Gastrocnemius medialis (tissue), 4 donors: ENCODE data around the gene ENGASE. TPM values are rescaled to one million over a fixed set of nuclear protein-coding genes. Genes with fewer than 3 reads are reported as not detected.

Experiments
- ATAC-seq, 2 donors: fragments of 150-250 bp; one replicate each; pipeline ENCODE4 v1.9.1; 2016
- DNase-seq, 2 donors: peaks; one replicate each; pipeline ENCODE4 v3.0.0-alpha.2; 2019
- H3K27ac ChIP-seq, 4 donors: fragments of 200-600 bp; sonication (generic); 1 replicate in 1 of 4; 2 replicates in 3 of 4; pipeline ENCODE4 v1.5.1; 2016 to 2018; ENCODE audit warnings: mild to moderate bottlenecking in 2 of 4, moderate library complexity in 1 of 4
- H3K27me3 ChIP-seq, 3 donors: fragments of 200-600 bp; sonication (generic) in 2 of 3; 1 replicate in 1 of 3; 2 replicates in 2 of 3; pipeline versions ENCODE4 v1.5.1 to v1.6.0; 2016 to 2019; ENCODE audit warnings: mild to moderate bottlenecking in 1 of 3, moderate library complexity in 1 of 3
- H3K36me3 ChIP-seq, 2 donors: fragments of 200-600 bp; sonication (generic) in 1 of 2; one replicate each; pipeline ENCODE4 v1.5.1; 2017 to 2018
- H3K4me1 ChIP-seq, 2 donors: fragments of 200-600 bp; sonication (generic) in 1 of 2; one replicate each; pipeline ENCODE4 v1.5.1; 2016 to 2017; ENCODE audit warnings: mild to moderate bottlenecking in 2 of 2
- H3K4me3 ChIP-seq, 4 donors: fragments of 200-600 bp; sonication (generic) in 3 of 4; 1 replicate in 1 of 4; 2 replicates in 3 of 4; pipeline ENCODE4 v1.5.1; 2016 to 2019; ENCODE audit warnings: mild to moderate bottlenecking in 2 of 4
- H3K9me3 ChIP-seq, 3 donors: fragments of 200-600 bp; sonication (generic) in 2 of 3; 1 replicate in 1 of 3; 2 replicates in 2 of 3; pipeline ENCODE4 v1.5.1; 2016 to 2019
- POLR2A ChIP-seq, 2 donors: fragments of 450-650 bp; IDR thresholded peaks; one replicate each; pipeline ENCODE4 v1.6.1; 2017; ENCODE audit warnings: antibody characterized with exemption in 2 of 2, mild to moderate bottlenecking in 2 of 2, moderate library complexity in 2 of 2
- in situ Hi-C, 4 donors: fragments of 200-750 bp; cut with MboI; loops; one replicate each; pipeline versions ENCODE4 v1.15.0 to v1.8.0; 2017; ENCODE audit warnings: low sequenced_read_pairs in 4 of 4
- intact Hi-C: fragments of 100-400 bp; cut with DNase I; formaldehyde crosslinking; loops from one replicate; pipeline ENCODE4 v1.15.1; 2023; ENCODE audit warnings: low total_unique reads
- total RNA-seq, 4 donors: library from RNA; depleted of rRNA; stranded (reverse); fragments of >200 nt; gene quantifications; one replicate each; pipeline versions ENCODE4 v1.1.0 to v1.2.3, GENCODE V29; 2016
- TF ChIP-seq, protein P1 (sequence below), 5 experiments: fragments of 450-650 bp in 3 of 5; fragments of 200-600 bp in 2 of 5; sonication (generic) in 2 of 5; IDR thresholded peaks in 4 of 5; conservative IDR thresholded peaks in 1 of 5; 1 replicate in 4 of 5; 2 replicates in 1 of 5; pipeline ENCODE4 v1.5.1; 2016 to 2019; ENCODE audit warnings: antibody characterized with exemption in 5 of 5, mild to moderate bottlenecking in 3 of 5, moderate library complexity in 3 of 5

Gene ENGASE
- total RNA-seq, 4 donors from 2014 or later = 5.1 to 14.2 (median 9.3) TPM

DNA sequence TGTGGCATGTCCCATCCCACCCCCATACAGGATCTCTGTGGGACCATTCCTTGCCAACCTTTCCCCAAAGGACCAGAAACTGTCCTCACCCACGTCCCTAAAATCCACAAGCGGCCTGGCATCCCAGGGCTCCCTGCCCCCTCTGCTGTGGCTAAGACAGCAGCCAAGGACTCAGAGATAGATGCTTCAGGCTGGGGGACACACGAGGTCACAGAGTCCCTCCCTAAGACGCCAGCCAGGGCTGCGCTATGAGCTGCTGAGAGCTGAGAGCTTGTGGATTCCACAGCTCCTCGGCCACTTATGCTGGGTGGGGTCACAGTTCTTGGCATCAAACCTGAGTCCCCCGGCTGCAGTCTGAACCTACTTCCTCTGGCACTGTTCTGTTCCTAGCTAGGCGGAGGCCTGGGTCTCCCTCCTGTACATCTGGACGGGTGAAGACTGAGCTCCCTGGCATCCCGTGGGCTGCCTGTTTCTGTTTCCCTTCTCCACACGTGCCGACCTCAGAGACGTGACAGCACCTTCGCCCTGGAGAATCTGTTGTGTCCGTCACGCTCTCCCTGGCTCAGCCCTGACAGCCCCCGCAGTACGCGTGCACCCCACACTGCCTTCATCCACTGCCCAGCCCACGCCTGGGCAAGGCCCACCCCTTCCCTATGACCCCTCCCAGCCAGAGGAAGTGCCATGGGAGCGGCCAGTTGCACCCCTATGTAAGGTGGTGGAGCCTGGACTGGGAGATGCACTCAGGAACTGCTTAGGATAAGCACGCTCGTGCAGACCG is 61.2 kb downstream of the ENGASE start:
- ATAC-seq = no peak
- DNase-seq = no peak
- in situ Hi-C loops = no loop called here
- intact Hi-C loops = no loop called here
- Histone ChIP-seq H3K4me1 (no peaks in the 10 kb centered on the region), H3K9me3 (no peaks in the 10 kb centered on the region), H3K4me3 (no peak overlapping the region), H3K27ac (no peak overlapping the region), H3K36me3 (no peaks in the 10 kb centered on the region), H3K27me3 (peaks cover 25 to 42% (median 41%) of the 10 kb centered on the region in 3 donors)
- TF ChIP-seq, protein P1, sequence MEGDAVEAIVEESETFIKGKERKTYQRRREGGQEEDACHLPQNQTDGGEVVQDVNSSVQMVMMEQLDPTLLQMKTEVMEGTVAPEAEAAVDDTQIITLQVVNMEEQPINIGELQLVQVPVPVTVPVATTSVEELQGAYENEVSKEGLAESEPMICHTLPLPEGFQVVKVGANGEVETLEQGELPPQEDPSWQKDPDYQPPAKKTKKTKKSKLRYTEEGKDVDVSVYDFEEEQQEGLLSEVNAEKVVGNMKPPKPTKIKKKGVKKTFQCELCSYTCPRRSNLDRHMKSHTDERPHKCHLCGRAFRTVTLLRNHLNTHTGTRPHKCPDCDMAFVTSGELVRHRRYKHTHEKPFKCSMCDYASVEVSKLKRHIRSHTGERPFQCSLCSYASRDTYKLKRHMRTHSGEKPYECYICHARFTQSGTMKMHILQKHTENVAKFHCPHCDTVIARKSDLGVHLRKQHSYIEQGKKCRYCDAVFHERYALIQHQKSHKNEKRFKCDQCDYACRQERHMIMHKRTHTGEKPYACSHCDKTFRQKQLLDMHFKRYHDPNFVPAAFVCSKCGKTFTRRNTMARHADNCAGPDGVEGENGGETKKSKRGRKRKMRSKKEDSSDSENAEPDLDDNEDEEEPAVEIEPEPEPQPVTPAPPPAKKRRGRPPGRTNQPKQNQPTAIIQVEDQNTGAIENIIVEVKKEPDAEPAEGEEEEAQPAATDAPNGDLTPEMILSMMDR (IDR thresholded peaks at IDR 0.05 in 4 of 5, conservative IDR thresholded peaks at IDR 0.05 in 1 of 5) = no peak
- no peak for TF ChIP-seq POLR2A (IDR thresholded peaks at IDR 0.05)

Other genes with a start within 250 kb of the ENGASE start
- gene USP36, start 234.0 kb upstream of the ENGASE start, total RNA-seq = 10 to 100 TPM; 15.2 to 21.1 (median 20.0) TPM
- gene CEP295NL, start 171.6 kb upstream of the ENGASE start, total RNA-seq = under 1 TPM in 1 of 4 donors, not detected in 3; 0.16 TPM
- 10 to 100 TPM; 20.4 to 28.7 (median 27.0) TPM for gene TIMP2, start 149.4 kb upstream of the ENGASE start, total RNA-seq
- 10 to 100 TPM; 15.0 to 45.9 (median 23.0) TPM for gene LGALS3BP, start 94.9 kb upstream of the ENGASE start, total RNA-seq
- 10 to 100 TPM; 17.5 to 38.3 (median 26.6) TPM for gene CANT1, start 65.1 kb upstream of the ENGASE start, total RNA-seq
- 10 to 100 TPM; 11.1 to 38.6 (median 21.2) TPM for gene C1QTNF1, start 50.7 kb upstream of the ENGASE start, total RNA-seq